Stimulated activated CD4-positive, alpha-beta T cell treated with anti-CD3 and anti-CD28 coated beads, TNF-alpha, amount 100 ng/mL, for 24 hours (primary cell): ENCODE data around the gene FOCAD.
"Not testable (repeated sequence)": the region's sequence is repeated elsewhere in the genome, so short reads cannot be mapped to it uniquely, and the experiment has no call there.

Experiments used
- DNase-seq, 3 experiments: peaks; one replicate each; pipeline ENCODE4 v3.0.0-alpha.2; 2020; ENCODE audit warnings: low read depth in 3 of 3

FOCAD gene

GRCh38 chr9:20684035-20684874 is at the start of gene FOCAD:
Gene FOCAD (plus strand): TSS chr9:20684259. CDS start chr9:20715354, 31,095 bp downstream.
- DNase-seq, result peak; percentile 89 to 93 (median 90)

- no peak for DNase-seq
Observed at GRCh38 chr9:20634895-20635294, 49.2 kb upstream of the FOCAD start.

- no peak for DNase-seq
Observed at GRCh38 chr9:20636888-20637440, 47.1 kb upstream of the FOCAD start.

GRCh38 chr9:20640331-20641187 is 43.5 kb upstream of the FOCAD start:
- peak; percentile 55 to 73 (median 64) for DNase-seq

- DNase-seq, result no peak
Observed at GRCh38 chr9:20642045-20642444, 42.0 kb upstream of the FOCAD start.

- no peak for DNase-seq
Observed at GRCh38 chr9:20643660-20644059, 40.4 kb upstream of the FOCAD start.

- DNase-seq, result no peak
Observed at GRCh38 chr9:20646656-20647055, 37.4 kb upstream of the FOCAD start.

- no peak for DNase-seq
Observed at GRCh38 chr9:20649381-20649780, 34.7 kb upstream of the FOCAD start.

GRCh38 chr9:20650313-20650712 is 33.7 kb upstream of the FOCAD start:
- no peak for DNase-seq

GRCh38 chr9:20650750-20651299 is 33.2 kb upstream of the FOCAD start:
- DNase-seq, result no peak

GRCh38 chr9:20651939-20652338 is 32.1 kb upstream of the FOCAD start:
- DNase-seq, result no peak

GRCh38 chr9:20658246-20658667 is 25.8 kb upstream of the FOCAD start:
- DNase-seq, result peak in 2 of 3 experiments; percentile 12 to 13

- DNase-seq, result no peak
Observed at GRCh38 chr9:20658677-20659473, 25.2 kb upstream of the FOCAD start.

- no peak for DNase-seq
Observed at GRCh38 chr9:20659474-20659967, 24.5 kb upstream of the FOCAD start.

GRCh38 chr9:20662156-20662555 is 21.9 kb upstream of the FOCAD start:
- DNase-seq, result no peak

- DNase-seq, result no peak
Observed at GRCh38 chr9:20663133-20663532, 20.9 kb upstream of the FOCAD start.

- no peak for DNase-seq
Observed at GRCh38 chr9:20664501-20664900, 19.6 kb upstream of the FOCAD start.

GRCh38 chr9:20670395-20670794 is 13.7 kb upstream of the FOCAD start:
- DNase-seq, result no peak

- DNase-seq, result no peak
Observed at GRCh38 chr9:20671635-20672034, 12.4 kb upstream of the FOCAD start.

GRCh38 chr9:20673537-20673936 is 10.5 kb upstream of the FOCAD start:
- DNase-seq, result not testable (repeated sequence)

- no peak for DNase-seq
Observed at GRCh38 chr9:20681467-20681866, 2.6 kb upstream of the FOCAD start.
